GM19328 (cell line): ENCODE results near the gene PLAGL1.
A peak's percentile ranks its signal among the peaks of the same experiment; 100 is the strongest.
"Not testable (repeated sequence)": the region's sequence is repeated elsewhere in the genome, so short reads cannot be mapped to it uniquely, and the experiment has no call there.

Experiments
- ATAC-seq: cut with Tn5 transposase; IDR thresholded peaks from one replicate; pipeline ENCODE4 v1.9.1; 2021; ENCODE audit warnings: mild to moderate bottlenecking, moderate library complexity; ENCODE audit not compliant: unreplicated experiment

Gene PLAGL1, protein sequence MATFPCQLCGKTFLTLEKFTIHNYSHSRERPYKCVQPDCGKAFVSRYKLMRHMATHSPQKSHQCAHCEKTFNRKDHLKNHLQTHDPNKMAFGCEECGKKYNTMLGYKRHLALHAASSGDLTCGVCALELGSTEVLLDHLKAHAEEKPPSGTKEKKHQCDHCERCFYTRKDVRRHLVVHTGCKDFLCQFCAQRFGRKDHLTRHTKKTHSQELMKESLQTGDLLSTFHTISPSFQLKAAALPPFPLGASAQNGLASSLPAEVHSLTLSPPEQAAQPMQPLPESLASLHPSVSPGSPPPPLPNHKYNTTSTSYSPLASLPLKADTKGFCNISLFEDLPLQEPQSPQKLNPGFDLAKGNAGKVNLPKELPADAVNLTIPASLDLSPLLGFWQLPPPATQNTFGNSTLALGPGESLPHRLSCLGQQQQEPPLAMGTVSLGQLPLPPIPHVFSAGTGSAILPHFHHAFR

DNA sequence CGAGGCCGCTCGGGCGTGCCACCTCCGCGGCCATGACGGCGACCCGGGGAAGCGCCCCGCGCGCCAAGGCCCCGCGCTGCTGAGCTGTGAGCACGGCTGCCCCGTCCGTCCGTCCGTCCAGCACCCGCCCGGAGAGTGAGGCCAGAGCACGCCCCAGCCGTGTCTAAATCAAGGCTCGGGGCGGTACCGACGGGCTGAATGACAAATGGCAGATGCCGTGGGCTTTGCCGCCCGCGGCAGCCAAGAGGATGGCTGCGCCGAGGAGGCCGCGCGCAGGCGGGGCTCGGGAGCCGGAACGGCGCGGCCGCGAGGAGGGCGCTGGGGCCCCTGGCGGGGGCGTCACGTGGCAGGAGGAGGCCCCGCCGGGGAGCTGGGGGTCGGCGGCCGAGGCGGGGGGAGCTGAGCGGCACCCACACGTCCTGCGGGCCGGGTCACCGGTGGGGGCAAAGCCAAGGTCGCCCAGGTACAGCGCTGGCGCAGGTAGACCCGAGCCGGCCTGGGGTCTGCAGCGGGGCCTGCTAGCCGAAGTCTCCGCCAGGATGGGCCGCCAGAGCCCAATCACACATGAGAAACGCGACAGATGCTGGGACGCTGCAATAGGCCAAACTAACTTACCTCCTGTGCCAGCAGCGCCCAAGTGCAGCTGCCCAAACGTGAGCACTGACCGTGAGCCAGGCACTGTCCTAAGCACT lies at the start of gene PLAGL1:
Gene PLAGL1, minus strand, starts transcription at position 140 of the 692 bp plus-strand sequence. CDS start 60,123 bp downstream, outside the sequence.
- peak; percentile 74 for ATAC-seq

DNA sequence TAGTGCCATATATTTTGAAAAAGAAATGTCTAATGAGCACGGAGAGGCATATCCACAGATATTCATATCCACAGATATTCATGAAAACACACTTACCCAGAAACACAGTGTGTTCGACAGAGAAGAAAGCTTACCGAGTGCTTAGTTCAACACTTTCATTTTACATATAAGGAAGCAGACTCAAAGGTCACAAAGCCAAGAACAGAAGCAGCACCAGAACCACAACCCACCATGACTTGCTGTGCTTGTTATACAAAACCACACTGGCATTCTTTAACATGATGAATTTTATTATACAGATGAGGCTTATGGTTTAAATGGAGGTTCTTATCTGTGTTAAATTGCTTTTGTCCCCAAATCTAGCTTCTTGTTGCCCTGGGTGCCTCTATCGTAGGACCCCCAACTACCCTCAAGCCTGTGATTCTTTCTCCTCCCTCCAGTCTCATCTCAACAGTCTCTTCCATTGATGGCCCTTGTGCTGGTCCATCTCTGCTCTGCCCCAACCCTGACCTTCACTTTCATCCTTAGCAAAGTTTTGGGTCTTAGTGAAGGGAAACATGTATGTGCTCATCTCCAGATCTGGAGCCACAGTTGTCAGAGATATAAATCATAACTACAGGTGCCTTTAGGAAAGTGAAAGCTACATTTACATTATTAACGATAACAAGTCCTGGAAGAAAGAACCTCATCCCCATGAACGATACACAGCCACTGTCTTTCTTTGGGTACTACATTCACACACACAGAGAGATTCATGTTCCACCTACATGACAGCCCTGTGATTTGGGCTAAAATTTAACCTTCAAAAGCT lies 47.3 kb upstream of the PLAGL1 start:
- ATAC-seq, result peak; percentile 89

- no peak for ATAC-seq
These were observed 45.5 kb upstream of the PLAGL1 start for GRCh38 chr6:144053601-144054000.

GRCh38 chr6:144052488-144052887 lies 44.4 kb upstream of the PLAGL1 start:
- ATAC-seq, result no peak

DNA sequence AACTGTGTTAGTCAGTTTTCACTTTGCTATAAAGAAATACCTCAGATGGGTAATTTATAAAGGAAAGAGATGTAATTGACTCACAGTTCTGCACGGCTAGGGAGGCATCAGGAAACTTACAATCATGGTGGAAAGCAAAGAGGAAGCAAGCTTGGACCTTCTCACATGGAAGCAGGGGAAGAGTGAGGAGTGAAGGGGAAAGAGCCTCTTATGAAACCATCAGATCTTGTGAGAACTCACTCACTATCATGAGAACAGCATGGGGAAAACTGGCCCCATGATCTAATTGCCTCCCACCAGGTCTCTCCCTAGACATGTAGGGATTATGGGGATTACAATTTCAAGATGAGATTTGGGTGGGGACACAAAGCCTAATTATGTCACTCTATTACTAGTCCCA lies 41.3 kb upstream of the PLAGL1 start:
- ATAC-seq, result no peak

DNA sequence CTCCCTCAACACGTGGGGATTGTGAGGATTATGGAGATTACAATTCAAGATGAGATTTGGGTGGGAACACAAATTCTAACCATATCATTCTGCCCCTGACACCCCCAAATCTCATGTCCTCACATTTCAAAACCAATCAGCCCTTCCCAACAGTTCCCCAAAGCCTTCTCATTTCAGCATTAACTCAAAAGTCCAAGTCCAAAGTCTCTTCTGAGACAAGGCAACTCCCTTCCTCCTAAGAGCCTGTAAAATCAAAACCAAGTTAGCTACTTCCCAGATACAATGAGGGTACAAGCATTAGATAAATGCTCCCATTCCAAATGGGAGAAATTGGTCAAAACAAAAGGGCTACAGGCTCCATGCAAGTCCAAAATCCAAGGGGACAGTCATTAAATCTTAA lies 39.6 kb upstream of the PLAGL1 start:
- ATAC-seq, result no peak

DNA sequence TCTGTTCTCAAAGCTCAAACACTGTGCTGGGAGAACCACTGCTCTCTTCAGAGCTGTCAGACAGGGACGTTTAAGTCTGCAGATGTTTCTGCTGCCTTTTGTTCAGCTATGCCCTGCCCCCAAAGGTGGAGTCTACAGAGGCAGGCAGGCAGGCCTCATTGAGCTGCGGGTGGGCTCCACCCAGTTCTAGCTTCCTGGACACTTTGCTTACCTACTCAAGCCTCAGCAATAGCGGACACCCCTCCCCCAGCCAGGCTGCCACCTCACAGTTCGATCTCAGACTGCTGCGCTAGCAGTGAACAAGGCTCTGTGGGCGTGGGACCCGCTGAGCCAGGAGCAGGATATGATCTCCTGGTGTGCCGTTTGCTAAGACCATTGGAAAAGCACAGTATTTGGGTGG lies 38.6 kb upstream of the PLAGL1 start:
- ATAC-seq, result not testable (repeated sequence)

GRCh38 chr6:144044989-144045388 lies 36.9 kb upstream of the PLAGL1 start:
- not testable (repeated sequence) for ATAC-seq

DNA sequence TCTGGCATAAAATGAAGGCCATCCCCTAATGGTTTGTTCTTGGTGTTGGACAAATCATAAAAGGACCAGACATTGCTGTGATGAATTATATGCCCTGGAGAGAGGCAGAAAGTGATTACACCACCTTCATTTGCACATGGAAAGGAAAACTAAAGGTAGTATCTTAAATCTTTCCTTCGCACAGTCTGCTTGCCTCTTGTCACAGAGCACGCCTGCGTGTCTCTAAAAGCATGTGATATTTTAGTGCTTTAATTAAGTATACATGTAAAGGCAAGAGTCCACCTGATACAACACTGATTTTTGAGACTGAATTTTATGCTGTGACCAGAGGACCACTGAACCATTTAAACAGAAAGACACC lies 28.8 kb upstream of the PLAGL1 start:
- ATAC-seq, result no peak

DNA sequence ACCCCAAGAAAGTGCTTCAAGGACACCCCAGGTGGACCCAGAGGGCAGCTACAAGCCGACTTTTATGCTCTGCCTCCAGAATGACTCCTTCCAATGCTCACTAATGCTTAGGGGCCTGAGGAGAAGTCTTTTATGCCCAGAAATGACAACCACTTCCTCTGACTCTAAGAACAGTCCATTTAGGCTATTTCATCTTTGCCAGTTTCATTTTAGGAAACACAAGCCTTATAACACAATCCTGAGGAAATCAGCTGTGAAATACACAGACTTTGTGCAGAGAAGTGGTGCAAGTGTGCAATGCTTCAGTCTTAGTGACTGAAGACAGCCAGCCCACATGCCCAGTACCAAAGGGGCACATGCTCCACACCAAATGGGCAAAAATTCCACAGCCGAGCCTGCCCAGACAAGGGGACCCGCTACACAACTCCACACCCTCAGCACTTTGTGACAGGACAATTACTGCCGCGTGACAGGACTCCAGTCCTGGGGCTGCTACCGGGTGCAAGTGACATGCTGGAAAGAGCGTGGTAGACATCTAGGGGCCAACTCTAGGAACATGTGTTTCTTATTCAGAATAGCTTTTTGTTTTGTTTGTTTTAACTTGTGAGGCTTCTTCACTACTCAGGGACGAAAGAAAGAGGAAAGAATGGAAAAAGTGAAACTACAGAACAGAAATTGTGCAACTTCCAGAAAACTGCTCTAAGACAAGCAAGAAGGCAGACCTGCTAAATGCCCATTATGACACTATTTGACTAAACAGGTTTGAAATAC lies 28.2 kb upstream of the PLAGL1 start:
- ATAC-seq, result peak; percentile 54

GRCh38 chr6:144035416-144035815 lies 27.4 kb upstream of the PLAGL1 start:
- ATAC-seq, result no peak

DNA sequence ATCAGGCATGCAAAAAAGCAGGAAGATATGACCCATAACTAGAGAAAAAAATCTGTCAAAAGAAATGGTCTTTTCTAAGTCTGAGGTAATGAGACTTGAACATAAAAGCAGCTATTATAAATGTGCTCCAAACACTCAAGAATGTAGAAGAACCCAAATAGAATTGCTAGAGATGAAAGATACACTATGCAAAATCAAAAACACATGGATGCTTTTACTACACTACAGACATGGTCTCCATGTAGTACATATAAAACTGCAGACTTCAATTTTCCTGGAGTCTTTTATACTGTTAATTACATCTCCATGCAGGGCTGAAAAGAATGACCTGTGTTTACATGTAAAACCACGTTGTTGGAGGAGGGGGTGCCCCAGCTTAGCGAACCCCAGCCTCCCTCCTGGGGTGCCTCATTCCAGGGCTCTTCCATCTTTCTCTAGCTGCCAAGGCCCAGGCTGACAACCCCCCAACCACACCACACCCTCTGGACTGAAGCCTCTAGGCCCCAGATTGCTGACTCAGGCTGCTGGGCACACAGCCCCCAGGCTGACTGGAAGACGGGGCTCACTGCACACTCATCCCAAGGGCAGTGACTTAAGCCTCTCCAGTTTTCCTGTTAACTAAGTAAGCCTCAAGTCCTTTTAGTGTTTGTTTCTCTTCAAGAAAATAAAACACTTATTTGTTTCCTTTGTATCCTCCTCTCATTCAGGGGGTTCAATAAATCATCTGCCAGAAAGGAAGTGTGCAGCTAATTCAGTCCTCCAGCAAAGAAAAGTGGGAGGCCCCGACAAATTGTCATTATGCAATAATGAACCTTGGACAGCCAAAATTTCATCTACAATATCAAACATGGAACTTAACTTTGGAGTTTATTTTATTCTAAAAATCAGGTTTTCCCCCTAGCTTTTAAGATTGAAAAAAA lies 26.0 kb upstream of the PLAGL1 start:
- no peak for ATAC-seq

DNA sequence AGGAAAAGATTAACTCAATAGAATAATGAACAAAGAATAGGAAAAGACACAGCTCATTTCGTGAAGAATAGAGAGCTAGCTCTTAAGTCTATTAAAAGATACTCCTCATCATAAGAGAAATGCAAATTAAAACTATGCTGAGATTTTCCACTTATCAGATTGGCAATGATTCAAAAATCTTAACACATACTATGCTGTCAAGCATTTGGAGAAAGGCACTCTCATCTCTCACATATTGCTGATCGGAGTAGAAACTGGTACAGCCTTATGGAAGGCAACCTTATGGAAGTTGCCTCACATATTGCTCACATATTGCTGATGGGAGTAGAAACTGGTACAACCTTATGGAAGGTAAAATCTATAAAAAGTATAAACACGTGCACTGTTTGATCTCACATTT lies 21.4 kb upstream of the PLAGL1 start:
- ATAC-seq, result no peak

- no peak for ATAC-seq
These were observed 20.0 kb upstream of the PLAGL1 start for GRCh38 chr6:144027932-144028587.

DNA sequence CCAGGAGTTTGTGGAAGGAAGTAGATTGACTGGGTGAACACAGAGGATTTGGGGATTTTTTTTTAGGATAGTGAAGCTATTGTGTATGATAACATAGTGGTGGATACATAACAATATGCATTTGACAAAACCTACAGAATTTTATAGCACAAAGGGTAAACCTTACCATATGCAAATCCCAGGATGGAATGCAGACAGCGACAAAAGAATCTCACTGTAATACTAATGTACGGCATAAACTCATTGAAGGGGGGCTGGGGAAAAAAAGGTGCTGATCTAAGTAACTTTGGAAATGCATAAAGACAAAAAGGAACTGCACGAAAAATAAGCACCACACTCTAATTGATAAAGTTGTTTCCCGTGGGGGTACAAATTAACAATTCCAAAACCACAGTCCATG lies 15.2 kb upstream of the PLAGL1 start:
- no peak for ATAC-seq

- ATAC-seq, result no peak
These were observed 11.9 kb upstream of the PLAGL1 start for GRCh38 chr6:144019929-144020328.

GRCh38 chr6:144017166-144018094 lies 9.4 kb upstream of the PLAGL1 start:
- ATAC-seq, result no peak

GRCh38 chr6:144013486-144013909 lies 5.4 kb upstream of the PLAGL1 start:
- ATAC-seq, result no peak
